ENCODE results near the gene LYZL1.
"Not testable (repeated sequence)": the region's sequence is repeated elsewhere in the genome, so short reads cannot be mapped to it uniquely, and the experiment has no call there.

The LYZL1 gene

DNA sequence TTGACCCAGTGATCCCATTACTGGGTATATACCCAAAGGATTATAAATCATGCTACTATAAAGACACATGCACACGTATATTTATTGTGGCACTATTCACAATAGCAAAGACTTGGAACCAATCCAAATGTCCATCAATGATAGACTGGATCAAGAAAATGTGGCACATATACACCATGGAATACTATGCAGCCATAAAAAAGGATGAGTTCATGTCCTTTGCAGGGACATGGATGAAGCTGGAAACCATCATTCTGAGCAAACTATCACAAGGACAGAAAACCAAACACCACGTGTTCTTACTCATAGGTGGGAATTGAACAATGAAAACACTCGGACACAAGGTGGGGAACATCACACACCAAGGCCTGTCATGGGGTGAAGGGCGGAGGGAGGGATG is 48.7 kb downstream of the LYZL1 start:
- DNase-seq = not testable (repeated sequence)

DNA sequence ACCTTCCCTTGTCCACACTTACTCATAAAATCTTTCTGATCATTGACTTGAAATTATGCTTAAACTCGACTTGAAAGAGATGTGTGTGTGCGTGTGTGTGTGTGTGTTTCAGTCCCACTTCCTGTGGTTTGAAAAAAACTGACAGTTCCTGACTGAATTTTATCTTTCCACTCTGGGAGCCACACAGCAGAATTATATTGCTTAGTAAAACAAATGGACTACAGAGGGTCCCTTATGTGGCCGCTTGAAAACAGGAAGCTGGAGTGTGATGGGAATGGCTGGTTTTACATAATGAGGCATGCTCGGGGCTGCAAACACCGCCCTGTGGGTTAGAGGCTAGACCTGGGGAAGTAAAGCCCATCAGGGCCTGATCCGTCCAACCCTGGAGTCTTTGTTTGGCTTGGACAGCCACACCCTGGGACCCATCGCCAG is 54.8 kb downstream of the LYZL1 start:
- DNase-seq = no peak

DNA sequence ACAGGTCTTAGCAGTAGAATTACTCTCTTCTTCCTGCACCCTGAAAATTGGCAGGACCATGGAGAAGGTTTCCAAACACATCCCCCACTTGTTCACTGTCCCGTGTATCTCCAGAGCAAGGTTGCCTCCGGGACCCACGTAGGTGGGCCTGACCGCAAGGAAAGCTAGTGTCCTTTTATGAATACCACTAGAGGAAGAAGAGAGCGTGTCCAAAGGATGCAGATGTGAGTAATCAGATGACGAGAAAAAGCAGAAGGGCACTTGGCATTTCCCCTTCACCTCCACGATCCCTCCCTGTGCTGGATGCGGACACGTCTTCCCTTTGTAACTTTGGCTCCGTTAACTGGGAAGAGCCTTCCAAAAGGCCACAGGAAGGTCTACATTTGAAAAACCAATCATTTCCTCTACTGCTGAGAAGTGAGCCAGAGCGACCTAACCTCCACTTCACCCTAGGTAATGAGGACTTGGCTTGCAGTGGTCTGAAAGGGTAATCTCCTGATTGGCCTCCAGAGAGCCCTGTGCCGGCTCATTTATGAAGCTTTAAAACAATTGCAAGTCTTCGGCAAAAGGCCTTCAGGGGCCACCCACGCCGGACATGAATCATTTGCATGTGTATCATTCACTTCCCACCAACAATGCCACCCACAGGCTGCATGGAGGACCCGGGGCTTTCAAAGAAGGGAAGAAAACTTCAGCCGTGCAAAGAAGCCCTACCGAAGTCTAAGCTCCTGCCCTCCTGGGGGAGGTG is 55.4 kb downstream of the LYZL1 start:
- DNase-seq = no peak

DNA sequence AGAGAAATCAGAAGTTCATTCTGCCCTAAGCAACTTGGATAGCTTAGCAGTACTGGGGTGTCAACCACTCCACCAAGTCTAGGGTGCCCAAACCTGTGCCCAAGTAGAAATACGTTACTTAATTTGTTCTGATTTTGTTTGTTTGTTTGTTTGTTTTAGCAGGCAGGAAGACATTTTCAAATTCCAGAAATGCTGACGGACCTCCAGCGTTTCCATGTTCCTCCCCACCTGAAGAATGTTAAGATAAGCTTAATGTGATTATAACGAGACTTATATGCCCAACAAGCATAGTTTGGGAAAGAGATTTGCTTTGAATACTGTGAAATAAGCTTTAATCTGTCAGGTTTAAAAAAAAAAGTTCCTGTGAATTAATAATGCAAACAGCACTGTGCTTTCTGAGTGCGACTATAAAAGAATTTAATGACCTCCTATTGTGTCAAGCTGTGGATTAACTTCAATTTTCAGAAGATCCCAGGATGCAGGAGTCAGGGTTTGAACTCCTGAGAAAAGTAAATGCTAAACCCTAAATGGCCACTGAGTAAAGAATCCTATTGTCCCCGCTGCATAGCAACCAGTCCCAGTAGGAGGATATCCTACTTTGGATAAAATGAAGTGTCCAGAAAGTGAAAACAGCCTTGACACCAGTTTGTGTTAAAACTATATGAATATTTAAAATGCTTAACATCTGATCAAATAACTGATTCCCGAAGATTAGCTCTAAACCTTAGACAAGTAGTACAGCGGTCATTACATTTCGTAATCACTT is 56.5 kb downstream of the LYZL1 start:
- DNase-seq = no peak

DNA sequence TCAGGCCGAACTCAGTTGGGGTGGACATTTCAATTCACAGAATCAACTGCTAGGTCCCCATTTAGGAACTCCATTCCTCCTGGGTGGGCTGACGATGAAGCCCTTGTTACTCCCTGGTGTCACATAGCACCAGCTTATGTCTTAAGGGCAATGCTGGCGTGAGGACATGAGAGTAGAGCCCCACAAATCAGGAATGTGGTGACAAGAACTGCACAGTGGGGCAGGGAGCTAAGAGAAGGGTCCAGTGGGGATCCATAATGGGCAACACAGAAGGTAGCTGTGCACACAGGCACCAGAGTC is 57.0 kb downstream of the LYZL1 start:
- no peak for DNase-seq

DNA sequence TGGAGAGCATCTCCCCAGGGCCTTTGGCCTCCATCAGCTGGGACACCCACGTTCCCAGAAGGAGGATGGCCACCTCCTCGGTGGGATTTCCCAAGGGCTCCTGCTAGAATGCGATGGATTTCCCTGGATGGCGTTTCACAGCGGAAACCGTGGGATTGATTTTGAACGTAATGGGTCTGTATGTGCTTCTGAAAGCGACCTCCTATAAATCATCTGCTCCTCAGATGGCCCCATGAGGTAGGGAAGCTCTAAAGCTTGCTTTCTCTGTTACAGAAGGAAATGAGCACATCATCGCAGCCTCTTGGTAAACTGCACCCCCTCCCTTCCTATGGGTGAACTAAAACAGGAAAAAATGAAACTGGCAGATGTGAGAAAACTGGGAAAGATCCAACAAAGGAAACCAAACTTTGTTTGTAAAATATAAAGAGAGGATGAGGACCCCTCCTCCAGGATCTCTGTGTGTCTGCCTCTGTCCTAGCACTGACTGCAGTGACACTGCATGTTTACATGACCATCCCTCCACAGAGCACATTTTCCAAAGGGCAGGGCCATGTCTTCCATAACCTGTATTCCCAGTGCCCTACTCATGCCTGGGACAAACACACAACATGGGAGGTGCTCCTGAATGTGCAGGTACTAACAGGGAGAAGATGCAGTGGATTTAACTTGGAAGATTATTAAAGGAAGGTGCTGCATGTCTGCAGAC is 57.6 kb downstream of the LYZL1 start:
- DNase-seq = no peak

DNA sequence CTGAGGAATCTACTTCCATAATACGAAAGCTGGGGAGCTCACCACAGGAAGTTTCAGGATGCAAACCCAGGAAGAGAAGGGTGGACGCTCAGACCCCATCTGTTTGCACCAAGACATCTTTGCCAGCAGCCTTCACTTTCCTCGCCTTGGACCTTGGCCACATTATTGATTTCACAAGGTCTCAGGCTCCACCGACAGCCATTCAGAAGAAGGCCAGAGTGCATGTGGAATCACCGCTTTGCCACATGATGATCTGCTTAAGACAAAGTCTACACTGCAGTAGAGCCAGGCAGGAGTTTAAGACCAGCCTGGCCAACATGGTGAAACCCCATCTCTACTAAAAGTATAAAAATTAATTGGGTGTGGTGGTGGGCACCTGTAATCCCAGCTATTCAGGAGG is 60.0 kb downstream of the LYZL1 start:
- no peak for DNase-seq

DNA sequence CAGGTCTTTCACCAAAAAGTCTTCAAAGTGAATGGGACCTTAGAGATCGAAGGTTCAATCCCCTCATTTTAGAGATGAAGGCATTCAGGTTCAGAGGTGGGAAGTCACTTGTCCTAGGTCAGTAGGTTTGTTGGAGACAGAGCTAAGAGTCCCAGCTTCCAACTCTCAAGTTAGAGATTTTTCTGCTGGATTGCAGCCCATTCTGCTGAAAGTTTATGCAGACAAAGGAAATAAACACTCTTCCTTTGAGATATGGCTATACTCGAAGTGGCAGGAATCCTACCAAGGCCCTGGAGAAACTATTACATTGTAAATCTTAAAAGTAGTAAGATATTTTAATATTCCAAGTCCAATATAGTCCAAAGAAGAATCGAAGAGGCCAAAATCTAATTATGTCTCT is 64.4 kb downstream of the LYZL1 start:
- no peak for DNase-seq

DNA sequence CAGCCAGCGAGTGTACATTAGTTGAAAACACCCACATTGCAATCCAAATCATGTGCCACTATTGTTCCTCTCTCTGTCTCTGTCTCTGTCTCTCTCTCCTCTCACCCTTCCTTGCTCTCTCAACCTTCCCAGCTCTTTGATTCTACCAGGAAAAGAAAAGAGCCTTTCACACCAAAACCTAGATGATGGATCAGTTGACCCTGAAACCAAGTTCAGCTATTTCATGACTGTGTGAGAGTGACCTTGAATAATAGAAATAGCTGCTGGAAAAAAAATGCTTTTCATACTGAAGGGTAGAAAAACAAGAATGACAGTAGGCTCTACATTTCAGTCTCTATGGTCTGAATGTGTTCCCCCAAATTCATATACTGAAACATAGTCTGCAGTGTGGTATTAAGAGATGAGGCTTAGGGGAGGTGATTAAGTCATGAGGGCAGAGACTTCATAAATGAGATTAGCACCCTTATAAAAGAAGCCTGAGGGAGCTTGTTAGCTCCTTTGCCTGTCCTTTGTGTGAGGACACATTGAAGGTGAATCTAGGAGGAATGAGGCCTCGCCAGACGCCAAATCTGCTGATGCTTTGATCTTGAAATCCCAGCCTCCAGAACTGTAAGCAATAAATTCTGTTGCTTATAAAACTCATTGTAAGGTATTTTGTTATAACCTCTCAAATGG is 65.2 kb downstream of the LYZL1 start:
- no peak for DNase-seq

DNA sequence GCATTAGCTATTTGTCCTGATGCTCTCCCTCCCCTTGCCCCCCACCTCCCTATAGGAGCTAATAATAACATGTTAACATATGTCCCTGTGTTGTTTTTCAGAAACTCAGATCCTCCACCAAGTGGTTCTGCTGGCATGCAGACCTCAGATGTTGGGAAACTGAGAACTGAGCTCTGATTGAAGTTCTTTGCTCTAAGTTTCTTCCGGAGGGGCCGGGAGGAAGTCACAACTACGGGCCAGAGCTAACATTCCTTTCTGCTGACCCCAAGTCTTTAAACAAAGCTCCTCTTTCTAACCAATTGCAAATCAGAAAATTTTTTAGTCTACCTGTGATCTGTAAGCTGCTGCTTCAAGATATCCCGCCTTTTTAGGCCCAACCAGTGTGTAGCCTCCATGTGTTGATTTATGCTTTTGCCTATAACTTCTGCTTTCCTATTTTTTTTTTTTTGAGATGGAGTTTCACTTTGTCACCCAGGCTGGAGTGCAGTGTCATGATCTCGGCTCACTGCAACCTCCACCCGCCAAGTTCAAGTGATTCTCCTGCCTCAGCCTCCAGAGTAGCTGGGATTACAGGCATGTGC is 66.6 kb downstream of the LYZL1 start:
- no peak for DNase-seq

DNA sequence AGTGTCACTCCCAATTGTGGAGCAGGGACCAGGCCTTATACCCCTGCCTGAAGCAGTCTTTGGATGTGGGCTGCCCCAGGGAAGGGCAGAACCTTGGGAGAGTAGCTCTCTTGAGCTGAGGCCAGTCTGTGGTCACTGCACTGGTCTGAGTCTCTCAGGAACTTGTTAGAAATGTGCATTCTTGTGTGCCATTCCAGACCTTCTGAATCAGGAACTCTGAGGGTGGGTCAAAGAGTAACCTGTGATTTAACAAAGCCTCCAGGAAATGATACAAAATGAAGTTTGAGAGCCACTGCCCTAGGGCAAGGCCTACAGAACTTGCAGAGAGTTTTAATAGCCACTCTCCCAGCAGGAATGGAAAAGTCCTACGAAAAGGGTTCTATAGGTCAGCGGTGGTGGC is 68.1 kb downstream of the LYZL1 start:
- no peak for DNase-seq

DNA sequence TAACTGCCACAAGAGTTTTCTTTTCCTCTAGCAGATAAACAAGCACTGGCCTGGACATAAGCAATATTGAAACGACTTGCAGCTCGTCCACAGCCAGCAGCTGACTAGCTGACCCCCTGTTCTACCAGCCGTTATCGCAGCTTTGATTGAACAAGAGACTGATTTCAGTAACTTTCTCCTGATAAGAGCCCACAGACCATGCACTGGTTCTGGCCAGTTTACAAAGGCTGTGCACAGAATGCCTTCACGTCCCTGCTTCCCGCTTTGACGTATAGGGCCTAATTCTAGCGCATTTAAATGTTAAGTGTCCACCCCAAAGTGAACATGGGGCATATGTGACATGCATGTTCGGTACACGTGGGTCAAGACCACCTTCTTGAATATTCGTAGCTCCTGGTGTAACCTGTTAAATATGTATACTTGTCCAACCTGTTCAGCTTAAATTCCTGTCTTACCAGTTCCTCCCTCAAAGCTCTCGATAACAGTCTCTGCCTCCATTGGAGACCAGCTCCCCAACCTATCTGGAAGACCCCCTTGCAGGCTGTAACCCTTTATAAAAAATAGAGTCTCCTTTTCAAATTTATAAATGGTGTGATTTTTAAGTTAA is 69.2 kb downstream of the LYZL1 start:
- no peak for DNase-seq

DNA sequence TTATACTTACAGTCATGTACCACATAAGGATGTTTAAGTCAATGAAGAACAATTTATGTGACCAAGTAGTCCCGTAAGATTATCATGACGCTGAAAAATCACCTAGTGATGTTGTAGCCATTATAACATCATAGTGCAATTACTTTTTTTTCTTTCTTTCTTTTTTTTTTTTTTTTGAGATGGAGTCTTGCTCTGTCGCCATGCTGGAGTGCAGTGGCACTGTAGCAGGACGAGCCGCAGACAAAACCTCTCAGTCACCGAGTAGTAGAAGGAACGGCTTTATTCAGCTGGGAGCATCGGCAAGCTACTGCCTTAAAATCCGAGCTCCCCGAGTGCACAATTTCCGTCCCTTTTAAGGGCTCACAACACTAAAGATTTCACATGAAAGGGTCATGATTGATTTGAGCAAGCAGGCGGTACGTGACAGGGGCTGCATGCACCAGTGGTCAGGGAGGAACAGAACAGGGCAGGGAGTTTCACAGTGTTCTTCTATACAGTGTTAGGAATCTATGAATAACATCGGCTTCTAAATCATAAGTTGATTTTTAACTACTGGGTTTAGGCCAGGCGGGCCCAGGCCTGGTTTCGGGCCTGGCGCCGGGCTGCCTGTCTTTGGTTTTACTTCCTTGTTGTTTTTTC is 71.5 kb downstream of the LYZL1 start:
- DNase-seq = not testable (repeated sequence)
